HepG2 (cell line): ENCODE results near the gene HYCC1. TPM values are rescaled to one million over a fixed set of nuclear protein-coding genes. Genes with fewer than 3 reads are reported as not detected.
A peak's percentile ranks its signal among the peaks of the same experiment; 100 is the strongest.

Experiments
- AHR ChIP-seq: IDR thresholded peaks from 2 replicates; pipeline ENCODE4 v1.6.1; 2018; ENCODE audit warnings: missing genetic modification reagents, missing compliant biosample characterization
- MAF1 ChIP-seq: sonication (generic); formaldehyde crosslinking; IDR thresholded peaks from 2 replicates; pipeline ENCODE4 v1.5.0; 2020; ENCODE audit warnings: missing genetic modification reagents, borderline replicate concordance
- MBD4 ChIP-seq: IDR thresholded peaks from 2 replicates; pipeline ENCODE4 v1.6.1; 2012; ENCODE audit warnings: low read length, inconsistent platforms, borderline replicate concordance
- MED8 ChIP-seq: sonication (generic); formaldehyde crosslinking; IDR thresholded peaks from 2 replicates; pipeline ENCODE4 v1.8.1; 2023; ENCODE audit warnings: mild to moderate bottlenecking, missing genetic modification reagents; ENCODE audit not compliant: insufficient replicate concordance
- MTA3 ChIP-seq: sonication (generic); formaldehyde crosslinking; IDR thresholded peaks from 2 replicates; pipeline ENCODE4 v1.4.0; 2020; ENCODE audit warnings: missing genetic modification reagents
- NR3C1 ChIP-seq: sonication (generic); formaldehyde crosslinking; IDR thresholded peaks from 2 replicates; pipeline ENCODE4 v1.4.0; 2020; ENCODE audit warnings: missing genetic modification reagents
- SP1 ChIP-seq, 2 experiments: fragments of 450-650 bp in 1 of 2; sonication (generic) in 1 of 2; formaldehyde crosslinking in 1 of 2; IDR thresholded peaks; 2 replicates each; pipeline versions ENCODE4 v1.4.0 to v1.6.1; 2016 to 2020; ENCODE audit warnings: missing genetic modification reagents in 1 of 2
- YEATS2 ChIP-seq: sonication (generic); formaldehyde crosslinking; IDR thresholded peaks from 2 replicates; pipeline ENCODE4 v1.4.0; 2020; ENCODE audit warnings: missing genetic modification reagents, borderline replicate concordance
- ZFP36L2 ChIP-seq: sonication (generic); formaldehyde crosslinking; IDR thresholded peaks from 2 replicates; pipeline ENCODE4 v1.4.0; 2020; ENCODE audit warnings: missing genetic modification reagents
- ZNF256 ChIP-seq: sonication (generic); formaldehyde crosslinking; conservative IDR thresholded peaks from 2 replicates; pipeline ENCODE4 v1.4.0; 2020; ENCODE audit warnings: missing genetic modification reagents
- ZNF326 ChIP-seq: sonication (generic); formaldehyde crosslinking; IDR thresholded peaks from 2 replicates; pipeline ENCODE4 v1.4.0; 2020; ENCODE audit warnings: missing genetic modification reagents, borderline replicate concordance
- ZNF331 ChIP-seq: sonication (generic); formaldehyde crosslinking; IDR thresholded peaks from 2 replicates; pipeline ENCODE4 v1.4.0; 2020; ENCODE audit warnings: missing genetic modification reagents
- ZNF589 ChIP-seq: sonication (generic); formaldehyde crosslinking; conservative IDR thresholded peaks from 2 replicates; pipeline ENCODE4 v1.8.0; 2022; ENCODE audit warnings: mild to moderate bottlenecking, moderate library complexity, missing genetic modification reagents
- ZNF891 ChIP-seq: sonication (generic); formaldehyde crosslinking; IDR thresholded peaks from 2 replicates; pipeline ENCODE4 v1.5.0; 2020; ENCODE audit warnings: mild to moderate bottlenecking, missing genetic modification reagents
- ZSCAN21 ChIP-seq: sonication (generic); formaldehyde crosslinking; IDR thresholded peaks from 2 replicates; pipeline ENCODE4 v1.8.0; 2022; ENCODE audit warnings: mild to moderate bottlenecking, missing genetic modification reagents, moderate library complexity, borderline replicate concordance
- polyA plus RNA-seq, 8 experiments: library from polyadenylated mRNA; depleted of rRNA in 3 of 8; stranded (reverse) in 7 of 8; unstranded in 1 of 8; fragments of >200 nt; fragmentation: Illumina TruSeq in 4 of 8; extraction: Trizol in 4 of 8; gene quantifications; 2 replicates each; pipeline versions ENCODE4 v1.2.1 to v1.2.3, GENCODE V29; 2011 to 2016; ENCODE audit warnings: low read depth in 4 of 8, missing spikeins in 1 of 8, mixed read lengths in 1 of 8; ENCODE audit not compliant: insufficient read depth in 1 of 8
- total RNA-seq, 5 experiments: library from RNA; depleted of rRNA; stranded (reverse); fragments of >200 nt; fragmentation: Illumina TruSeq; extraction: Trizol; gene quantifications; 2 replicates each; pipeline ENCODE4 v1.2.3, GENCODE V29; 2016; ENCODE audit warnings: low read depth in 1 of 5
- TF ChIP-seq, protein P1 (sequence below): IDR thresholded peaks from 2 replicates; pipeline ENCODE4 v1.6.1; 2016; ENCODE audit warnings: low read depth, borderline replicate concordance
- TF ChIP-seq, protein P2 (sequence below): sonication (generic); formaldehyde crosslinking; IDR thresholded peaks from 2 replicates; pipeline ENCODE4 v1.5.1; 2020; ENCODE audit warnings: mild to moderate bottlenecking, missing genetic modification reagents, borderline replicate concordance
- TF ChIP-seq, protein P3 (sequence below): sonication (generic); formaldehyde crosslinking; IDR thresholded peaks from 2 replicates; pipeline ENCODE4 v1.4.0; 2020; ENCODE audit warnings: mild to moderate bottlenecking, missing genetic modification reagents, borderline replicate concordance

HYCC1 gene
- total and polyA plus RNA-seq, 2 of the 13 experiments (the other 11 are each of a cell fraction or from before 2014, with no cell fraction given): 9.5 to 41.8 TPM

DNA sequence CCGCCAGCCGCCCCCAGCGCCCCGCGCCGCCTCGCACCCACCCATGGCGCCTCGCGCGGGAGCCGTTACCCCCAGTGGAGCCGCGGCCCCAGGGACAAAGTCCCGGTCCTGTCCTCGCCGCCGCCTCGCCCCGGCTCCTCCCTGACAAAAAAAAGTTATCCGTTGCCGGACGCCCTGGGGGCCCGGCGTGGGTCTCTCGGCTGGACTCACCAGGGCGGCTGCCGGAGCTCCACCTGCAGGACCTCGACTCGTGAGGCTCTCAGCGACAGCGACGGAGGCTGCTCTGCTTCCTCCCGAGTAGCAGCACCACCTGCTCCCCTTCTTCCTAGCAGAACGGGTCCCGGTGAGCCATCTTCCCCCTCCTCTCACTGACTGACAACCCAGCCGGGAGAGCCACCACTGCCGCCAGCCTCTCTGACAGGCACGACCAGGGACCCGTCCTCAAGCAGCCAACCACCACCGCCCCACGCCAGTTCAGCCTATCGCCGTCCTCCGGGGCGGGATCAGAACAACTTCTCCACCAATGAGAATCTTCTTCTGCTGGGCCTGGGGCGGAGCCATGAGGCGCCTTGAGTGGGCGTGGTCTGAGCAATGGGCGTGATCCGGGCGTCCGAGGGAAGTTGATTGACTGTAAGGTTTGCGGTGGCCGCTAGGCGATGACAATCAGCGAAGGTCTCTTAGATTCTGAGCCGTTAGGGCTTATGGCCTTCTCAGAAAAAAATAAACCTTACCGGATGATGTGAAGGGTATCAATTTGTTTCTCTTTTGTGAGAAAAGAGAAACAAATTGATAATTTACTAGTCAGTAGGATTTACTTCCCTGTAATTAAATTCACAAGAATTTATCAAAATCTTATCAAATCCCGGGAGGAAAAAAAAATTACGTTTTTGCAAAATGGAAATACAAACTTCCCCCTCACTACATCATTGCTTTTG, at the start of gene HYCC1 (continued):
- TF ChIP-seq YEATS2 (no peak), ZSCAN21 (CRISPR knock-in tag) (no peak), MBD4 (no peak), NR3C1 (CRISPR knock-in tag) (no peak), ZNF331 (0 out of 2 replicates have a peak, but pooled peaks have one; percentile 22), MTA3 (no peak), ZNF326 (CRISPR knock-in tag) (no peak), AHR (CRISPR knock-in tag) (no peak), MAF1 (CRISPR knock-in tag) (no peak), ZNF891 (CRISPR knock-in tag) (peak; percentile 64; the same call in 1 of the 2 replicates), SP1 (IDR thresholded peaks at IDR 0.05) (no peak), SP1 (CRISPR knock-in tag; IDR thresholded peaks at IDR 0.05) (peak; percentile 89; the same call in 1 of the 2 replicates), ZFP36L2 (CRISPR knock-in tag) (no peak), MED8 (CRISPR knock-in tag) (no peak), ZNF589 (CRISPR knock-in tag) (no peak), ZNF256 (CRISPR knock-in tag) (0 out of 2 replicates have a peak, but pooled peaks have one; percentile 41)
- TF ChIP-seq, protein P1, sequence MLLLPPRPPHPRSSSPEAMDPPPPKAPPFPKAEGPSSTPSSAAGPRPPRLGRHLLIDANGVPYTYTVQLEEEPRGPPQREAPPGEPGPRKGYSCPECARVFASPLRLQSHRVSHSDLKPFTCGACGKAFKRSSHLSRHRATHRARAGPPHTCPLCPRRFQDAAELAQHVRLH (CRISPR knock-in tag): peak; percentile 66; the same call in 1 of the 2 replicates
- TF ChIP-seq, protein P2, sequence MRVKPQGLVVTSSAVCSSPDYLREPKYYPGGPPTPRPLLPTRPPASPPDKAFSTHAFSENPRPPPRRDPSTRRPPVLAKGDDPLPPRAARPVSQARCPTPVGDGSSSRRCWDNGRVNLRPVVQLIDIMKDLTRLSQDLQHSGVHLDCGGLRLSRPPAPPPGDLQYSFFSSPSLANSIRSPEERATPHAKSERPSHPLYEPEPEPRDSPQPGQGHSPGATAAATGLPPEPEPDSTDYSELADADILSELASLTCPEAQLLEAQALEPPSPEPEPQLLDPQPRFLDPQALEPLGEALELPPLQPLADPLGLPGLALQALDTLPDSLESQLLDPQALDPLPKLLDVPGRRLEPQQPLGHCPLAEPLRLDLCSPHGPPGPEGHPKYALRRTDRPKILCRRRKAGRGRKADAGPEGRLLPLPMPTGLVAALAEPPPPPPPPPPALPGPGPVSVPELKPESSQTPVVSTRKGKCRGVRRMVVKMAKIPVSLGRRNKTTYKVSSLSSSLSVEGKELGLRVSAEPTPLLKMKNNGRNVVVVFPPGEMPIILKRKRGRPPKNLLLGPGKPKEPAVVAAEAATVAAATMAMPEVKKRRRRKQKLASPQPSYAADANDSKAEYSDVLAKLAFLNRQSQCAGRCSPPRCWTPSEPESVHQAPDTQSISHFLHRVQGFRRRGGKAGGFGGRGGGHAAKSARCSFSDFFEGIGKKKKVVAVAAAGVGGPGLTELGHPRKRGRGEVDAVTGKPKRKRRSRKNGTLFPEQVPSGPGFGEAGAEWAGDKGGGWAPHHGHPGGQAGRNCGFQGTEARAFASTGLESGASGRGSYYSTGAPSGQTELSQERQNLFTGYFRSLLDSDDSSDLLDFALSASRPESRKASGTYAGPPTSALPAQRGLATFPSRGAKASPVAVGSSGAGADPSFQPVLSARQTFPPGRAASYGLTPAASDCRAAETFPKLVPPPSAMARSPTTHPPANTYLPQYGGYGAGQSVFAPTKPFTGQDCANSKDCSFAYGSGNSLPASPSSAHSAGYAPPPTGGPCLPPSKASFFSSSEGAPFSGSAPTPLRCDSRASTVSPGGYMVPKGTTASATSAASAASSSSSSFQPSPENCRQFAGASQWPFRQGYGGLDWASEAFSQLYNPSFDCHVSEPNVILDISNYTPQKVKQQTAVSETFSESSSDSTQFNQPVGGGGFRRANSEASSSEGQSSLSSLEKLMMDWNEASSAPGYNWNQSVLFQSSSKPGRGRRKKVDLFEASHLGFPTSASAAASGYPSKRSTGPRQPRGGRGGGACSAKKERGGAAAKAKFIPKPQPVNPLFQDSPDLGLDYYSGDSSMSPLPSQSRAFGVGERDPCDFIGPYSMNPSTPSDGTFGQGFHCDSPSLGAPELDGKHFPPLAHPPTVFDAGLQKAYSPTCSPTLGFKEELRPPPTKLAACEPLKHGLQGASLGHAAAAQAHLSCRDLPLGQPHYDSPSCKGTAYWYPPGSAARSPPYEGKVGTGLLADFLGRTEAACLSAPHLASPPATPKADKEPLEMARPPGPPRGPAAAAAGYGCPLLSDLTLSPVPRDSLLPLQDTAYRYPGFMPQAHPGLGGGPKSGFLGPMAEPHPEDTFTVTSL (CRISPR knock-in tag): no peak
- TF ChIP-seq, protein P3, sequence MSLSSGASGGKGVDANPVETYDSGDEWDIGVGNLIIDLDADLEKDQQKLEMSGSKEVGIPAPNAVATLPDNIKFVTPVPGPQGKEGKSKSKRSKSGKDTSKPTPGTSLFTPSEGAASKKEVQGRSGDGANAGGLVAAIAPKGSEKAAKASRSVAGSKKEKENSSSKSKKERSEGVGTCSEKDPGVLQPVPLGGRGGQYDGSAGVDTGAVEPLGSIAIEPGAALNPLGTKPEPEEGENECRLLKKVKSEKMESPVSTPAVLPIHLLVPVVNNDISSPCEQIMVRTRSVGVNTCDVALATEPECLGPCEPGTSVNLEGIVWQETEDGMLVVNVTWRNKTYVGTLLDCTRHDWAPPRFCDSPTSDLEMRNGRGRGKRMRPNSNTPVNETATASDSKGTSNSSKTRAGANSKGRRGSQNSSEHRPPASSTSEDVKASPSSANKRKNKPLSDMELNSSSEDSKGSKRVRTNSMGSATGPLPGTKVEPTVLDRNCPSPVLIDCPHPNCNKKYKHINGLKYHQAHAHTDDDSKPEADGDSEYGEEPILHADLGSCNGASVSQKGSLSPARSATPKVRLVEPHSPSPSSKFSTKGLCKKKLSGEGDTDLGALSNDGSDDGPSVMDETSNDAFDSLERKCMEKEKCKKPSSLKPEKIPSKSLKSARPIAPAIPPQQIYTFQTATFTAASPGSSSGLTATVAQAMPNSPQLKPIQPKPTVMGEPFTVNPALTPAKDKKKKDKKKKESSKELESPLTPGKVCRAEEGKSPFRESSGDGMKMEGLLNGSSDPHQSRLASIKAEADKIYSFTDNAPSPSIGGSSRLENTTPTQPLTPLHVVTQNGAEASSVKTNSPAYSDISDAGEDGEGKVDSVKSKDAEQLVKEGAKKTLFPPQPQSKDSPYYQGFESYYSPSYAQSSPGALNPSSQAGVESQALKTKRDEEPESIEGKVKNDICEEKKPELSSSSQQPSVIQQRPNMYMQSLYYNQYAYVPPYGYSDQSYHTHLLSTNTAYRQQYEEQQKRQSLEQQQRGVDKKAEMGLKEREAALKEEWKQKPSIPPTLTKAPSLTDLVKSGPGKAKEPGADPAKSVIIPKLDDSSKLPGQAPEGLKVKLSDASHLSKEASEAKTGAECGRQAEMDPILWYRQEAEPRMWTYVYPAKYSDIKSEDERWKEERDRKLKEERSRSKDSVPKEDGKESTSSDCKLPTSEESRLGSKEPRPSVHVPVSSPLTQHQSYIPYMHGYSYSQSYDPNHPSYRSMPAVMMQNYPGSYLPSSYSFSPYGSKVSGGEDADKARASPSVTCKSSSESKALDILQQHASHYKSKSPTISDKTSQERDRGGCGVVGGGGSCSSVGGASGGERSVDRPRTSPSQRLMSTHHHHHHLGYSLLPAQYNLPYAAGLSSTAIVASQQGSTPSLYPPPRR (CRISPR knock-in tag): peak; percentile 52; the same call in 1 of the 2 replicates
